Epithelial cell of proximal tubule (primary cell): Measurements from ENCODE around the gene SLC25A41. TPM values are rescaled to one million over a fixed set of nuclear protein-coding genes. Genes with fewer than 3 reads are reported as not detected.

Experiments
- DNase-seq: peaks from one replicate; pipeline ENCODE4 v3.0.0-alpha.2; 2011; ENCODE audit warnings: low read depth
- H3K4me3 ChIP-seq: 2 replicates; pipeline ENCODE4 v1.5.1; 2011; ENCODE audit warnings: low read depth, mild to moderate bottlenecking, low read length
- CTCF ChIP-seq: conservative IDR thresholded peaks from 2 replicates; pipeline ENCODE4 v1.5.1; 2012; ENCODE audit warnings: low read depth, mild to moderate bottlenecking, low read length
- total RNA-seq: library from RNA; depleted of rRNA; stranded (reverse); fragments of >200 nt; gene quantifications from 2 replicates; pipeline ENCODE4 v1.2.3, GENCODE V29; 2015

The SLC25A41 gene
- total RNA-seq, 1 donor from 2014 or later = 0.23 TPM

GRCh38 chr19:6423499-6424194 is 9.9 kb downstream of the SLC25A41 start:
- DNase-seq = no peak
- no peak for TF ChIP-seq CTCF
- H3K4me3 ChIP-seq = peak overlapping the region; percentile 98

DNA sequence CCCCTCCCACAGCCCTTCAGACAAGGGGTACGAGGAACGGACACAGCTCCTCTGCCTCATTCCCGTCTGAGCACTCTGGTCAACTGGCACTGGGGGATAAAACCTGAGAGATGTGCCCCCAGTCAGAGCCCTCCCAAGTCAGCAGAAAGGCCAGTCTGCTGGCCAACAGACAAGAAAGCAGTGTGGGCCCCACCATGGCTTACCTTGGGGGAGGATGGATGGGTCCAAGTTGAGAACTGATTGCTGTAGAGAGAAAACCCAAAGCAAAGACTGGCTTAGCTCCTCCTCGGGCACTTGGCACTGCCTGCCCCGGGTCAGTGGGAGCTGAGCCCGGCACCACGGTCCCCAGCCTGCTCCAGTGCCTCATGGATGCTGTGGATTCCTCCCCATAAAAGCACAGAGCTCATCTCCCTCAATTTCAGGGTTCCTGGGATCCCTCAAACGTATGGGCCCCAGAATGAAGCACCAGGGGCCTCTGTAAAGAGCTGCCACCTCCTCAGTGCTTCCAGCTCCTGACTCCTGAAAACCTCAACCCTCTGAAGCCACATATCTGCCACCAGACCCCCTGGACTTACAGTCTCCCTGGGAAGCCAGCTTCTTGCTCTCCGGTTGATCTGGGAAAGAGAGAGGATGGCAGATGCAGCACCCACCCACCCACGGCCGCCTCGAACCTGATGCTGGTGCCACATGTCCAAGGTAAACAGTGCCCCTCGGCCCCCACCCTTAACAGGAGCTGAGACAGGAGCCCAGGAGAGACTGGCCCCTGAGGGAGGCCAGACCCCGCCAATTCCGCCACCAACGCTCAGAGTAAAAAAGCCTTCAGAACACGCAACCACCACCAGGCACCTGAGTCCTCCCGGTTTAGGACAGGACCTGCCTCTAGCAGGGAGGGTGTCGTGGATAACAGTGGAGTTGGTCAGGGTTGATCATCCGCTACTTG is 12.2 kb downstream of the SLC25A41 start:
- H3K4me3 ChIP-seq = no peak overlapping the region
- no peak for DNase-seq
- no peak for TF ChIP-seq CTCF

GRCh38 chr19:6418562-6418932 is 15.0 kb downstream of the SLC25A41 start:
- DNase-seq = no peak
- no peak for TF ChIP-seq CTCF
- H3K4me3 ChIP-seq = no peak overlapping the region

DNA sequence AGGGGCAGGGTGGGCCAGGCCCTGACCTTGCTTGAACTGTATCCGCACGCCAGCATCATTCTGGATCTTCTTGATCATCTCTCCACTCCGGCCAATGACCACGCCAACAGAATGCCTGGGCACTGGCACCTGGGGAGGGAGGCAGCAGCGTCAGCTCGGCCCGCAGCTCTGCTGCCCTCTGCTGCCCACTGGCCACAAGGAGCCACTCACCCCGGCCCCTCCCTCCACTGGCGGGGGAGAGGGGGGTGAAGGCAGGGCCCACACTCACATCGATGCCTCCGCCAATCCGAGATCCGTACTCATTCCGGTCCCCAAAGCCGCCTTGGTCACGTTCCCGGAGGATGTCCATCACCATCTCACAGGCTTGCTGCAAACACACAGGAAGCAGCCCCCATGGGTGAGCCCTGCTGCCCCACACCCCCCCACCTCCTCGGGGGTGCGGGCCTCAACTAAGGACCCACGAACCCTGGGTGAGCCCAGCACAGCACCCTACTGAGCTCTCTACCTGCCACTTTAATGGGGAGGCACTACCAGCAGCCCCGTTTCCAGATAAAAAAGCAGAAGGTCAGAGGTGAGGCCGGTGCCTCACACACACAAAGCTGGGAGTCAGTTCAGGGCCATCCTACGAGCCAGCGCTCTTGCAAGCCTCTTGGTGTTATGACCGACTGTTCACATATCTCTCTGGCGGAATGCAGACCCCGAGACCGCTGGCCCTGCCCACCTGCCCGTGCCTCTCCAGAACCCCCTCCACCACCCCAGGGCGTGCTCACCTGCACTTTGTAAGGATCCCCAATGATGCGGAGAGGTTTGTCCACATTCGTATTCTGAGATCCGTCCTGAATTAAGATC is 15.6 kb downstream of the SLC25A41 start:
- DNase-seq = no peak
- TF ChIP-seq CTCF = peak; percentile 58
- no peak overlapping the region for H3K4me3 ChIP-seq

- TF ChIP-seq CTCF = no peak
- no peak for DNase-seq
These were observed 16.7 kb downstream of the SLC25A41 start for GRCh38 chr19:6416658-6417405.

GRCh38 chr19:6415591-6416190 is 17.9 kb downstream of the SLC25A41 start:
- no peak overlapping the region for H3K4me3 ChIP-seq
- DNase-seq = no peak
- no peak for TF ChIP-seq CTCF

More at GRCh38 chr19:6416658-6417405, 16.7 kb downstream of the SLC25A41 start:
- no peak overlapping the region for H3K4me3 ChIP-seq
